ENCODE results near the gene HUS1B. TPM values are rescaled to one million over a fixed set of nuclear protein-coding genes. Genes with fewer than 3 reads are reported as not detected.
A peak's percentile ranks its signal among the peaks of the same experiment; 100 is the strongest.

Gene HUS1B
- total RNA-seq, 1 donor from 2014 or later: 0.53 TPM

- no peak for TF ChIP-seq CTCF (IDR thresholded peaks at IDR 0.05; ENCODE audit: insufficient read depth, low read length, severe bottlenecking)
- Histone ChIP-seq H3K4me3 (ENCODE audit: low read depth, low read length) (no peak overlapping the region), H3K36me3 (ENCODE audit: control insufficient read depth, insufficient read depth, low read length) (peaks cover 4% of the 10 kb centered on the region), H3K27me3 (ENCODE audit: control insufficient read depth, insufficient read depth, low read length) (no peaks in the 10 kb centered on the region)
- no peak for FAIRE-seq
- DNase-seq (ENCODE audit: low read depth): no peak
Observed at GRCh38 chr6:620166-620565, 36.7 kb downstream of the HUS1B start.

- FAIRE-seq (no peak), DNase-seq (ENCODE audit: low read depth) (no peak)
- H3K36me3 ChIP-seq (ENCODE audit: control insufficient read depth, insufficient read depth, low read length): peaks cover 5% of the 10 kb centered on the region
- H3K27me3 ChIP-seq (ENCODE audit: control insufficient read depth, insufficient read depth, low read length): no peaks in the 10 kb centered on the region
- TF ChIP-seq CTCF (IDR thresholded peaks at IDR 0.05; ENCODE audit: insufficient read depth, low read length, severe bottlenecking): peak; percentile 1
- no peak overlapping the region for H3K4me3 ChIP-seq (ENCODE audit: low read depth, low read length)
Observed at GRCh38 chr6:617456-618100, 39.3 kb downstream of the HUS1B start.

- TF ChIP-seq CTCF (IDR thresholded peaks at IDR 0.05; ENCODE audit: insufficient read depth, low read length, severe bottlenecking): no peak
- peaks cover 4% of the 10 kb centered on the region for H3K36me3 ChIP-seq (ENCODE audit: control insufficient read depth, insufficient read depth, low read length)
- H3K27me3 ChIP-seq (ENCODE audit: control insufficient read depth, insufficient read depth, low read length): no peaks in the 10 kb centered on the region
- FAIRE-seq (no peak), DNase-seq (ENCODE audit: low read depth) (no peak)
- H3K4me3 ChIP-seq (ENCODE audit: low read depth, low read length): no peak overlapping the region
Observed at GRCh38 chr6:613981-614380, 42.9 kb downstream of the HUS1B start.

- no peak for DNase-seq (ENCODE audit: low read depth)
- FAIRE-seq: no peak
- no peak for TF ChIP-seq CTCF (IDR thresholded peaks at IDR 0.05; ENCODE audit: insufficient read depth, low read length, severe bottlenecking)
- no peaks in the 10 kb centered on the region for H3K27me3 ChIP-seq (ENCODE audit: control insufficient read depth, insufficient read depth, low read length)
- H3K4me3 ChIP-seq (ENCODE audit: low read depth, low read length): no peak overlapping the region
- peaks cover 2% of the 10 kb centered on the region for H3K36me3 ChIP-seq (ENCODE audit: control insufficient read depth, insufficient read depth, low read length)
Observed at GRCh38 chr6:611928-612327, 45.0 kb downstream of the HUS1B start.

GRCh38 chr6:610882-611281, 46.0 kb downstream of the HUS1B start:
- TF ChIP-seq CTCF (IDR thresholded peaks at IDR 0.05; ENCODE audit: insufficient read depth, low read length, severe bottlenecking): no peak
- no peak overlapping the region for H3K4me3 ChIP-seq (ENCODE audit: low read depth, low read length)
- H3K36me3 ChIP-seq (ENCODE audit: control insufficient read depth, insufficient read depth, low read length): peaks cover 2% of the 10 kb centered on the region
- FAIRE-seq: peak; percentile 93
- H3K27me3 ChIP-seq (ENCODE audit: control insufficient read depth, insufficient read depth, low read length): no peaks in the 10 kb centered on the region
- no peak for DNase-seq (ENCODE audit: low read depth)

GRCh38 chr6:609905-610304, 47.0 kb downstream of the HUS1B start:
- DNase-seq (ENCODE audit: low read depth) (no peak), FAIRE-seq (no peak)
- no peak overlapping the region for H3K4me3 ChIP-seq (ENCODE audit: low read depth, low read length)
- no peaks in the 10 kb centered on the region for H3K36me3 ChIP-seq (ENCODE audit: control insufficient read depth, insufficient read depth, low read length)
- no peak for TF ChIP-seq CTCF (IDR thresholded peaks at IDR 0.05; ENCODE audit: insufficient read depth, low read length, severe bottlenecking)
- no peaks in the 10 kb centered on the region for H3K27me3 ChIP-seq (ENCODE audit: control insufficient read depth, insufficient read depth, low read length)

Data from bronchial epithelial cell (primary cell).